ENCODE data around the gene IL22.

- TF ChIP-seq CTCF (IDR thresholded peaks at IDR 0.05; ENCODE audit: low read depth, low read length, missing input control): no peak
- no peak for TF ChIP-seq MAX (IDR thresholded peaks at IDR 0.05)
- no peak for TF ChIP-seq JUND (IDR thresholded peaks at IDR 0.05)
- TF ChIP-seq TAF1 (conservative IDR thresholded peaks at IDR 0.05): no peak
- no peak for TF ChIP-seq FOXA1 (IDR thresholded peaks at IDR 0.05)
These were observed 26.0 kb downstream of the IL22 start for GRCh38 chr12:68227356-68227755.
